Activated B cell treated with CpG ODN at 0.5 μM for 24 hours (primary cell): ENCODE results near the gene GRID2. TPM values are rescaled to one million over a fixed set of nuclear protein-coding genes. Genes with fewer than 3 reads are reported as not detected.

Experiments used
- ATAC-seq: fragments of 200-7000 bp; cut with Tn5 transposase; one replicate; pipeline ENCODE4 v1.10.0; 2021; ENCODE audit warnings: low read depth, mild to moderate bottlenecking, moderate library complexity
- CTCF ChIA-PET: fragments of 350-600 bp; sonication (Branson Sonifier 250); formaldehyde crosslinking; loops from one replicate; lab custom pipeline; 2021; ENCODE audit warnings: antibody characterized with exemption; lab: Charles Lee
- POLR2A ChIA-PET: fragments of 350-600 bp; sonication (Branson Sonifier 250); formaldehyde crosslinking; loops from one replicate; lab custom pipeline; 2021; ENCODE audit warnings: antibody characterized with exemption; lab: Charles Lee
- DNase-seq: peaks from one replicate; pipeline ENCODE4 v3.0.0; 2022
- H3K27ac Mint-ChIP-seq: one replicate; pipeline ENCODE4 v1.8.0; 2020; ENCODE audit warnings: mixed read lengths
- H3K27me3 Mint-ChIP-seq: one replicate; pipeline ENCODE4 v1.8.0; 2021; ENCODE audit warnings: mixed read lengths
- H3K36me3 Mint-ChIP-seq: one replicate; pipeline ENCODE4 v1.8.0; 2021; ENCODE audit warnings: low read depth, mixed read lengths
- H3K4me1 Mint-ChIP-seq: one replicate; pipeline ENCODE4 v1.8.0; 2021; ENCODE audit warnings: mixed read lengths
- H3K4me3 Mint-ChIP-seq: one replicate; pipeline ENCODE4 v1.8.0; 2020; ENCODE audit warnings: mild to moderate bottlenecking, mixed read lengths
- H3K9me3 Mint-ChIP-seq: one replicate; pipeline ENCODE4 v1.8.0; 2020; ENCODE audit warnings: mixed read lengths
- intact Hi-C: fragments of 100-400 bp; cut with micrococcal nuclease; formaldehyde crosslinking; loops from one replicate; pipeline ENCODE4 v1.15.1; 2024
- total RNA-seq: library from RNA; stranded (reverse); gene quantifications from 2 replicates; pipeline ENCODE4 v1.2.3, GENCODE V29; 2022
- TF ChIP-seq, protein P1 (sequence below): fragments of 200-600 bp; IDR thresholded peaks from one replicate; pipeline ENCODE4 v1.8.0; 2022; ENCODE audit warnings: antibody characterized with exemption, mild to moderate bottlenecking

Gene GRID2
- total RNA-seq, 1 donor from 2014 or later = not detected

DNA sequence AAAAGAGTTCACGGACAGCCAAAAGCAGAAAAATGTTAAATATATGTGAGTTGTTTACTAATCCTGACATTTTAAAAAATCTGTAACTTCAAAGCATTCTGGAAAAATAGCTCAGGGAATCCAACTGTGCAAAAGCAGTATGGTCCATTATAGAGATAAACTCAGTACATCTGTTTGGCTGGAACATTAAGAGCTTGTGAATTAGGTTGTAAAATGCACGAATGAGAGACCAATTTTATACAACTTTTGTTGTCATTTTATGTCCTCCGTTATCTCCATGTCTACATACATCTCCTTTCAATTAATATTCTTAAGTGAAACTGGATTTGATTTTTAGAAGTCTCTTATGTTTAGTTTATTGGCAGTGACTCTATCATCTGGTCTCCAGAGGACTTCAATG, 1157.8 kb downstream of the GRID2 start:
- intact Hi-C loops = no loop called here
- H3K36me3 Mint-ChIP-seq = no peaks in the 10 kb centered on the region
- ATAC-seq (no peak), DNase-seq (no peak)
- TF ChIP-seq, protein P1, sequence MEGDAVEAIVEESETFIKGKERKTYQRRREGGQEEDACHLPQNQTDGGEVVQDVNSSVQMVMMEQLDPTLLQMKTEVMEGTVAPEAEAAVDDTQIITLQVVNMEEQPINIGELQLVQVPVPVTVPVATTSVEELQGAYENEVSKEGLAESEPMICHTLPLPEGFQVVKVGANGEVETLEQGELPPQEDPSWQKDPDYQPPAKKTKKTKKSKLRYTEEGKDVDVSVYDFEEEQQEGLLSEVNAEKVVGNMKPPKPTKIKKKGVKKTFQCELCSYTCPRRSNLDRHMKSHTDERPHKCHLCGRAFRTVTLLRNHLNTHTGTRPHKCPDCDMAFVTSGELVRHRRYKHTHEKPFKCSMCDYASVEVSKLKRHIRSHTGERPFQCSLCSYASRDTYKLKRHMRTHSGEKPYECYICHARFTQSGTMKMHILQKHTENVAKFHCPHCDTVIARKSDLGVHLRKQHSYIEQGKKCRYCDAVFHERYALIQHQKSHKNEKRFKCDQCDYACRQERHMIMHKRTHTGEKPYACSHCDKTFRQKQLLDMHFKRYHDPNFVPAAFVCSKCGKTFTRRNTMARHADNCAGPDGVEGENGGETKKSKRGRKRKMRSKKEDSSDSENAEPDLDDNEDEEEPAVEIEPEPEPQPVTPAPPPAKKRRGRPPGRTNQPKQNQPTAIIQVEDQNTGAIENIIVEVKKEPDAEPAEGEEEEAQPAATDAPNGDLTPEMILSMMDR = no peak
- no peak overlapping the region for H3K27ac Mint-ChIP-seq
- no peak overlapping the region for H3K4me3 Mint-ChIP-seq
- CTCF ChIA-PET = no interaction called here
- no peaks in the 10 kb centered on the region for H3K27me3 Mint-ChIP-seq
- H3K4me1 Mint-ChIP-seq = no peaks in the 10 kb centered on the region
- no peaks in the 10 kb centered on the region for H3K9me3 Mint-ChIP-seq
- POLR2A ChIA-PET = no interaction called here

- intact Hi-C loops = no loop called here
- TF ChIP-seq, protein P1 = no peak
- no peaks in the 10 kb centered on the region for H3K36me3 Mint-ChIP-seq
- H3K4me1 Mint-ChIP-seq = no peaks in the 10 kb centered on the region
- H3K27me3 Mint-ChIP-seq = no peaks in the 10 kb centered on the region
- no peaks in the 10 kb centered on the region for H3K9me3 Mint-ChIP-seq
- ATAC-seq (no peak), DNase-seq (no peak)
- ChIA-PET CTCF (no interaction called here), POLR2A (no interaction called here)
- no peak overlapping the region for H3K27ac Mint-ChIP-seq
- no peak overlapping the region for H3K4me3 Mint-ChIP-seq
Observed at GRCh38 chr4:93466446-93466845, 1162.7 kb downstream of the GRID2 start.

DNA sequence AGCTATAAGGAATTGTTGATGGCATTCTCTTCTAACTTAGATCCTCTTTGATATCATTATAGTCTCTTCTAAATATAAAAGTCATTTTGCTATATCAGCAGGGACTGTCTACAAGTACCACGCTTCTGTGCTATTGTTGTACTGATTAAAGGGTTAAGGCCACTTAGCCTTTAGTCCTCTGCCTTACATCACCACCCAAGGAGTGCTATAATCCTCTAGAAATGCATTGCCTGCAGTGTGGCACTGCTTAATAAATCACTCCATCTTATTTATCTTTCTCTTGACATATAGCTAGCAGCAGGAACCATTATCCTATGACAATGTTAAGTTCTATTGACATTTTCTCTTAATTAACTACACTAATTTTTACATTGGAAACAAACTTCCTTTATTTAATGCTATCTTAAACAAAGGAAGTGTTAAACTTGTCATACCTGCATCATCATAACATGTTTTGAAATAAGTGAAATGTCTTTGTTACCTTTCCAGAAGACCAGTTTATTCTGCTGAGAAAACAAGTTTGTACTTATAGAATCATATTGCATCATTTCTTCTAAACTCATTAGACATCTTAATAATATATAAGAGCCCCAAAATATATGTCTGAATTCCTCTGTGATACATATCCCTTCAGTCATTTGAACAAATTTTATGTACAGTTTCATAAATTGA, 1163.9 kb downstream of the GRID2 start:
- Mint-ChIP-seq H3K4me1 (no peaks in the 10 kb centered on the region), H3K9me3 (no peaks in the 10 kb centered on the region), H3K36me3 (no peaks in the 10 kb centered on the region), H3K27ac (no peak overlapping the region), H3K4me3 (no peak overlapping the region), H3K27me3 (no peaks in the 10 kb centered on the region)
- DNase-seq (no peak), ATAC-seq (no peak)
- ChIA-PET POLR2A (no interaction called here), CTCF (no interaction called here)
- intact Hi-C loops = no loop called here
- TF ChIP-seq, protein P1 = no peak

- Mint-ChIP-seq H3K4me1 (no peaks in the 10 kb centered on the region), H3K9me3 (no peaks in the 10 kb centered on the region), H3K4me3 (no peak overlapping the region), H3K36me3 (no peaks in the 10 kb centered on the region), H3K27ac (no peak overlapping the region), H3K27me3 (no peaks in the 10 kb centered on the region)
- ATAC-seq (no peak), DNase-seq (no peak)
- intact Hi-C loops = no loop called here
- ChIA-PET POLR2A (no interaction called here), CTCF (no interaction called here)
- TF ChIP-seq, protein P1 = no peak
Observed at GRCh38 chr4:93469560-93469959, 1165.8 kb downstream of the GRID2 start.

DNA sequence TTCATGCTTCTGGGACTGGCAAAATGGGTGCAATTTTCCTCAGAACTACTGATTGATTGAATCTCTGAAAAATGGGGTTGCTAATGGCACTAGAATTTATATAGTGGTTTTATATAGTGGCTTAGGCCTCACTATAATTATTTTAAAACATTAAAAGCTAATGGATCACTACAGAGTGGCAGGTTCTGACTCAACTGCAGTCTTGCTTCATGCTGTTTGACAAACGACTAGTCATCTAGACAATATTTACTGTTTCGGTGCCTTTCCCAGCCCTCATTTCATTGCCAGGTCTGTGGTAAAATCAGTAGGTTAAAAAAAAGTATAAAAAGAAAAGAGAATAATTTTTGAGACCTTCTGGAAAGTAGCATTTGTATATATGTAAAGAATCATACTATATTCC, 1172.0 kb downstream of the GRID2 start:
- TF ChIP-seq, protein P1 = no peak
- ATAC-seq (no peak), DNase-seq (no peak)
- Mint-ChIP-seq H3K27ac (no peak overlapping the region), H3K27me3 (no peaks in the 10 kb centered on the region), H3K36me3 (no peaks in the 10 kb centered on the region), H3K4me1 (no peaks in the 10 kb centered on the region), H3K9me3 (no peaks in the 10 kb centered on the region), H3K4me3 (no peak overlapping the region)
- POLR2A ChIA-PET = no interaction called here
- CTCF ChIA-PET = no interaction called here
- intact Hi-C loops = no loop called here
